Peyer's patch (tissue), 4 donors: Measurements from ENCODE around the gene CDC25A.

ENCODE experiments used
- POLR2A ChIP-seq, 2 donors: fragments of 450-650 bp; IDR thresholded peaks; one replicate each; pipeline ENCODE4 v1.5.1; 2017; ENCODE audit warnings: antibody characterized with exemption in 2 of 2, mild to moderate bottlenecking in 2 of 2, moderate library complexity in 2 of 2
- TF ChIP-seq, protein P1 (sequence below), 6 experiments: fragments of 450-650 bp in 4 of 6; fragments of 200-600 bp in 2 of 6; sonication (generic) in 1 of 6; IDR thresholded peaks; one replicate each; pipeline ENCODE4 v1.5.1; 2017 to 2019; ENCODE audit warnings: antibody characterized with exemption in 6 of 6, mild to moderate bottlenecking in 3 of 6, moderate library complexity in 1 of 6

DNA sequence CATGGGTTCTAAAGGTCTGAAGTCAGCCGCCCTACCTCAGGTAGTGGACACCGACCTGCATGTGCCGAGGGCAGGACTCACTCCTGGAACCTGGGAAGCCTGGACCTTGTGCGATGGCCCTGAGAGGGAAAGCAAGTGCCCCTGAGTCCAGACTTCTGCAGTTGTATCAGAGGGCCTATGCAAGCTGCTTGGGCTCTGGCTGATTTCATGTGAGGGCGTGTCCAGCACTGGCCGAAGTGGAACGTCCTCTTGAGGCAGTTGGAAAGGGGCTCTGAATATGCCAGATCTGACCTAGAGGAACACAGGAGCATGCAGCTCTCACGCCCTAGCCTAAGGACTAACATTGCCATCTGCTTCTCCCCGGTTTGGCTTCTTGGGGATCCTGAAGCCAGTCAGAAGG, 32.5 kb upstream of the CDC25A start:
- TF ChIP-seq, protein P1, sequence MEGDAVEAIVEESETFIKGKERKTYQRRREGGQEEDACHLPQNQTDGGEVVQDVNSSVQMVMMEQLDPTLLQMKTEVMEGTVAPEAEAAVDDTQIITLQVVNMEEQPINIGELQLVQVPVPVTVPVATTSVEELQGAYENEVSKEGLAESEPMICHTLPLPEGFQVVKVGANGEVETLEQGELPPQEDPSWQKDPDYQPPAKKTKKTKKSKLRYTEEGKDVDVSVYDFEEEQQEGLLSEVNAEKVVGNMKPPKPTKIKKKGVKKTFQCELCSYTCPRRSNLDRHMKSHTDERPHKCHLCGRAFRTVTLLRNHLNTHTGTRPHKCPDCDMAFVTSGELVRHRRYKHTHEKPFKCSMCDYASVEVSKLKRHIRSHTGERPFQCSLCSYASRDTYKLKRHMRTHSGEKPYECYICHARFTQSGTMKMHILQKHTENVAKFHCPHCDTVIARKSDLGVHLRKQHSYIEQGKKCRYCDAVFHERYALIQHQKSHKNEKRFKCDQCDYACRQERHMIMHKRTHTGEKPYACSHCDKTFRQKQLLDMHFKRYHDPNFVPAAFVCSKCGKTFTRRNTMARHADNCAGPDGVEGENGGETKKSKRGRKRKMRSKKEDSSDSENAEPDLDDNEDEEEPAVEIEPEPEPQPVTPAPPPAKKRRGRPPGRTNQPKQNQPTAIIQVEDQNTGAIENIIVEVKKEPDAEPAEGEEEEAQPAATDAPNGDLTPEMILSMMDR (IDR thresholded peaks at IDR 0.05): no peak
- no peak for TF ChIP-seq POLR2A (IDR thresholded peaks at IDR 0.05)
